Mammary epithelial cell (primary cell): ENCODE data around the gene CPPED1.

Experiments used
- EZH2 ChIP-seq: IDR thresholded peaks from 2 replicates; pipeline ENCODE4 v1.6.1; 2012; ENCODE audit warnings: low read length, inconsistent platforms, borderline replicate concordance
- TF ChIP-seq, protein P1 (sequence below), 2 donors: IDR thresholded peaks in 1 of 2; conservative IDR thresholded peaks in 1 of 2; 2 replicates each; pipeline ENCODE4 v1.5.1; 2011 to 2012; ENCODE audit warnings: inconsistent platforms in 2 of 2, low read length in 2 of 2, mild to moderate bottlenecking in 2 of 2, control low read depth in 1 of 2, low read depth in 1 of 2; ENCODE audit not compliant: insufficient read depth in 1 of 2; ENCODE audit errors: extremely low read depth in 1 of 2

DNA sequence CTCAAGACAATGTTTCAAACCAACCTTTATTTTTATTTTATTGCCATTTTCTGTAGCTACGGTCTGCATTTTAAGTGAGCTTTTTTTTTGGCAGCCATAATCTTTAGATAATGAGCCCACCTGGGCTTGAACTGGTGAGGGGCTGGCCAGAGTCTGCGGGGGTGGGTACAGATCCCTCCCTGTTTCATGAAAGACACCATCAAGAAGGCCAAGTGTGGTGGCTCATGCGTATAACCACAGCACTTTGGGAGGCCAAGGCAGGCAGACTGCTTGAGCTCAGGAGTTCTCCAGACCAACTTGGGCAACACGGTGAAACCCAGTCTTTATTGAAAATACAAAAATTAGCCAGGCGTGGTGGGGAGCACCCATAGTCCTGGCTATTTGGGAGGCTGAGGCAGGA, 113.7 kb downstream of the CPPED1 start:
- TF ChIP-seq, protein P1, sequence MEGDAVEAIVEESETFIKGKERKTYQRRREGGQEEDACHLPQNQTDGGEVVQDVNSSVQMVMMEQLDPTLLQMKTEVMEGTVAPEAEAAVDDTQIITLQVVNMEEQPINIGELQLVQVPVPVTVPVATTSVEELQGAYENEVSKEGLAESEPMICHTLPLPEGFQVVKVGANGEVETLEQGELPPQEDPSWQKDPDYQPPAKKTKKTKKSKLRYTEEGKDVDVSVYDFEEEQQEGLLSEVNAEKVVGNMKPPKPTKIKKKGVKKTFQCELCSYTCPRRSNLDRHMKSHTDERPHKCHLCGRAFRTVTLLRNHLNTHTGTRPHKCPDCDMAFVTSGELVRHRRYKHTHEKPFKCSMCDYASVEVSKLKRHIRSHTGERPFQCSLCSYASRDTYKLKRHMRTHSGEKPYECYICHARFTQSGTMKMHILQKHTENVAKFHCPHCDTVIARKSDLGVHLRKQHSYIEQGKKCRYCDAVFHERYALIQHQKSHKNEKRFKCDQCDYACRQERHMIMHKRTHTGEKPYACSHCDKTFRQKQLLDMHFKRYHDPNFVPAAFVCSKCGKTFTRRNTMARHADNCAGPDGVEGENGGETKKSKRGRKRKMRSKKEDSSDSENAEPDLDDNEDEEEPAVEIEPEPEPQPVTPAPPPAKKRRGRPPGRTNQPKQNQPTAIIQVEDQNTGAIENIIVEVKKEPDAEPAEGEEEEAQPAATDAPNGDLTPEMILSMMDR (conservative IDR thresholded peaks at IDR 0.05 in 1 of 2, IDR thresholded peaks at IDR 0.05 in 1 of 2; ENCODE audit: extremely low read depth in 1 of 2, insufficient read depth in 1 of 2, low read depth in 1 of 2, low read length in 2 of 2) = no peak
- no peak for TF ChIP-seq EZH2
